ENCODE measurements around the gene LHX6. TPM values are rescaled to one million over a fixed set of nuclear protein-coding genes. Genes with fewer than 3 reads are reported as not detected.
A peak's percentile ranks its signal among the peaks of the same experiment; 100 is the strongest.

The LHX6 gene
- total RNA-seq, 6 experiments from 2014 or later = not detected

GRCh38 chr9:122226758-122227574 lies 1.8 kb downstream of the LHX6 start:
- peaks cover 8% of the 10 kb centered on the region; the same call in 1 of the 2 replicates for H3K4me1 Mint-ChIP-seq (ENCODE audit: low read depth)
- TF ChIP-seq CTCF (IDR thresholded peaks at IDR 0.05) = no peak
- H3K27me3 Mint-ChIP-seq (ENCODE audit: insufficient read depth) = peaks cover 37% of the 10 kb centered on the region
- no peak overlapping the region for H3K4me3 Mint-ChIP-seq
- no peaks in the 10 kb centered on the region for H3K9me3 Mint-ChIP-seq
- H3K27ac Mint-ChIP-seq = no peak overlapping the region
- DNase-seq = no peak
- peaks cover 3% of the 10 kb centered on the region; the same call in 1 of the 2 replicates for H3K36me3 Mint-ChIP-seq (ENCODE audit: low read depth)

GRCh38 chr9:122226142-122226757 lies 2.5 kb downstream of the LHX6 start:
- Mint-ChIP-seq H3K4me1 (ENCODE audit: low read depth) (peaks cover 8% of the 10 kb centered on the region; the same call in 1 of the 2 replicates), H3K4me3 (peak overlapping the region; percentile 12; the same call in 1 of the 2 replicates), H3K27ac (no peak overlapping the region), H3K36me3 (ENCODE audit: low read depth) (peaks cover 3% of the 10 kb centered on the region; the same call in 1 of the 2 replicates), H3K9me3 (no peaks in the 10 kb centered on the region), H3K27me3 (ENCODE audit: insufficient read depth) (peaks cover 43% of the 10 kb centered on the region)
- TF ChIP-seq CTCF (IDR thresholded peaks at IDR 0.05) = no peak
- no peak for DNase-seq

- Mint-ChIP-seq H3K4me1 (ENCODE audit: low read depth) (peaks cover 8% of the 10 kb centered on the region; the same call in 1 of the 2 replicates), H3K9me3 (no peaks in the 10 kb centered on the region), H3K27me3 (ENCODE audit: insufficient read depth) (peaks cover 47% of the 10 kb centered on the region), H3K4me3 (no peak overlapping the region; the same call in 1 of the 2 replicates), H3K36me3 (ENCODE audit: low read depth) (peaks cover 3% of the 10 kb centered on the region; the same call in 1 of the 2 replicates), H3K27ac (no peak overlapping the region)
- no peak for DNase-seq
- TF ChIP-seq CTCF (IDR thresholded peaks at IDR 0.05) = no peak
Observed at GRCh38 chr9:122225312-122226141, 3.2 kb downstream of the LHX6 start.

GRCh38 chr9:122223435-122223834 lies 5.3 kb downstream of the LHX6 start:
- Mint-ChIP-seq H3K4me3 (no peak overlapping the region), H3K27me3 (ENCODE audit: insufficient read depth) (peaks cover 66% of the 10 kb centered on the region), H3K27ac (no peak overlapping the region), H3K9me3 (no peaks in the 10 kb centered on the region), H3K36me3 (ENCODE audit: low read depth) (peaks cover 3% of the 10 kb centered on the region; the same call in 1 of the 2 replicates), H3K4me1 (ENCODE audit: low read depth) (peaks cover 20% of the 10 kb centered on the region)
- TF ChIP-seq CTCF (IDR thresholded peaks at IDR 0.05) = no peak
- no peak for DNase-seq

GRCh38 chr9:122222791-122223190 lies 6.0 kb downstream of the LHX6 start:
- H3K27me3 Mint-ChIP-seq (ENCODE audit: insufficient read depth) = peaks cover 73% of the 10 kb centered on the region
- no peak overlapping the region for H3K4me3 Mint-ChIP-seq
- H3K27ac Mint-ChIP-seq = no peak overlapping the region
- 0 out of 2 replicates have a peak, but pooled peaks have one; percentile 13 for TF ChIP-seq CTCF (IDR thresholded peaks at IDR 0.05)
- peaks cover 26% of the 10 kb centered on the region for H3K4me1 Mint-ChIP-seq (ENCODE audit: low read depth)
- H3K36me3 Mint-ChIP-seq (ENCODE audit: low read depth) = peaks cover 3% of the 10 kb centered on the region; the same call in 1 of the 2 replicates
- no peak for DNase-seq
- H3K9me3 Mint-ChIP-seq = no peaks in the 10 kb centered on the region

Measured in HFFc6 (cell line).